ENCODE data around the gene EVX1. TPM values are rescaled to one million over a fixed set of nuclear protein-coding genes. Genes with fewer than 3 reads are reported as not detected.

The EVX1 gene
- total and polyA plus RNA-seq, 2 experiments from 2014 or later, result not detected

- peaks cover 13% of the 10 kb centered on the region; the same call in 1 of the 2 replicates for H3F3A ChIP-seq (ENCODE audit: insufficient read depth)
- H3K79me2 ChIP-seq (ENCODE audit: insufficient read depth), result no peaks in the 10 kb centered on the region
- peak overlapping the region; percentile 66 for H3K4me3 ChIP-seq
- in situ Hi-C loops (cut with MboI), result no loop called here
- peak overlapping the region; percentile 88 for H3K4me2 ChIP-seq (ENCODE audit: unreplicated experiment)
- peak overlapping the region; percentile 28 for H3K9ac ChIP-seq
- H4K20me1 ChIP-seq (ENCODE audit: insufficient read depth), result no peaks in the 10 kb centered on the region
- H3K9me3 ChIP-seq (ENCODE audit: low read depth), result no peaks in the 10 kb centered on the region
- peak; percentile 59 for DNase-seq
- TF ChIP-seq EZH2 (IDR thresholded peaks at IDR 0.05; ENCODE audit: insufficient read depth, poor library complexity, severe bottlenecking) (no peak), EZH2phosphoT487 (IDR thresholded peaks at IDR 0.05; ENCODE audit: insufficient read depth, low read depth) (no peak)
- H3K27ac ChIP-seq, result no peak overlapping the region
- no peaks in the 10 kb centered on the region for H3K9me2 ChIP-seq (ENCODE audit: insufficient read depth)
- WGBS, 2 experiments (ENCODE audit: low coverage in 1 of 2, low lambda C conversion rate in 2 of 2, missing lambda C conversion rate in 2 of 2), result 17 to 19% methylated on average over 62 to 64 of the region's 66 CpGs
- H3K36me3 ChIP-seq (ENCODE audit: low read depth), result no peaks in the 10 kb centered on the region
- peaks cover 10% of the 10 kb centered on the region for H3K27me3 ChIP-seq (replicated peaks; ENCODE audit: insufficient read depth)
- peak overlapping the region; percentile 79 for H2AFZ ChIP-seq
- peaks cover 8% of the 10 kb centered on the region; the same call in 1 of the 2 replicates for H3K4me1 ChIP-seq (ENCODE audit: insufficient read depth)
These were observed 7.0 kb upstream of the EVX1 start for GRCh38 chr7:27235387-27236311.

GRCh38 chr7:27237735-27238334, 4.8 kb upstream of the EVX1 start:
- H3K27me3 ChIP-seq (replicated peaks; ENCODE audit: insufficient read depth), result peaks cover 32% of the 10 kb centered on the region
- H3K36me3 ChIP-seq (ENCODE audit: low read depth), result no peaks in the 10 kb centered on the region
- H4K20me1 ChIP-seq (ENCODE audit: insufficient read depth), result no peaks in the 10 kb centered on the region
- H2AFZ ChIP-seq, result no peak overlapping the region
- H3K9me2 ChIP-seq (ENCODE audit: insufficient read depth), result no peaks in the 10 kb centered on the region
- no peaks in the 10 kb centered on the region for H3K79me2 ChIP-seq (ENCODE audit: insufficient read depth)
- H3K9ac ChIP-seq, result no peak overlapping the region
- TF ChIP-seq EZH2 (IDR thresholded peaks at IDR 0.05; ENCODE audit: insufficient read depth, poor library complexity, severe bottlenecking) (no peak), EZH2phosphoT487 (IDR thresholded peaks at IDR 0.05; ENCODE audit: insufficient read depth, low read depth) (no peak)
- WGBS, 2 experiments (ENCODE audit: low coverage in 1 of 2, low lambda C conversion rate in 2 of 2, missing lambda C conversion rate in 2 of 2), result 42 to 45% methylated on average over 1 of the region's 1 CpG
- no peak overlapping the region for H3K27ac ChIP-seq
- peaks cover 13% of the 10 kb centered on the region; the same call in 1 of the 2 replicates for H3F3A ChIP-seq (ENCODE audit: insufficient read depth)
- peak; percentile 87 for DNase-seq
- in situ Hi-C loops (cut with MboI), result no loop called here
- no peaks in the 10 kb centered on the region for H3K9me3 ChIP-seq (ENCODE audit: low read depth)
- H3K4me2 ChIP-seq (ENCODE audit: unreplicated experiment), result no peak overlapping the region
- no peak overlapping the region for H3K4me3 ChIP-seq
- peaks cover 9% of the 10 kb centered on the region; the same call in 1 of the 2 replicates for H3K4me1 ChIP-seq (ENCODE audit: insufficient read depth)

DNA sequence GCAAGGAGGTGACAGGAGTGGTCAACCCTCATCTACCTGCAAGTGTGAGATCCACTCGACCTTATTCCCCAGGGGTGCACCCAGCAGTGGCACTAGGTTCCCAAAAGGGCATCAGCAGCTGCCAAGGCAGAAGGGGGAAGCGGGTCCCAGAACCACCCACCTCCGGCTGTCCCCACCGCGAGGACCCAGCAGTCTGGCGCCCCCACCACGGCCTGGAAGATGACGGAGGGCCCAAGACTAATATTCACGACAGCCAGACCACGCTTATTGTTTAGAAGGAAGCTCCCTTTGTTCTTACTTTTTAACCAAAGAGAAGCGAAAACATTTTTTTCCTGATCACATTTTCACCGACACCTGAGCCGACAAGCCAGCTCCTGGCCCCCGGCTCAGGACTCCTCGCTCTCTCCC, 3.6 kb upstream of the EVX1 start:
- H3K79me2 ChIP-seq (ENCODE audit: insufficient read depth), result no peaks in the 10 kb centered on the region
- no peak overlapping the region for H2AFZ ChIP-seq
- 89 to 90% methylated on average over 15 of the region's 15 CpGs for WGBS, 2 experiments (ENCODE audit: low coverage in 1 of 2, low lambda C conversion rate in 2 of 2, missing lambda C conversion rate in 2 of 2)
- TF ChIP-seq EZH2phosphoT487 (IDR thresholded peaks at IDR 0.05; ENCODE audit: insufficient read depth, low read depth) (no peak), EZH2 (IDR thresholded peaks at IDR 0.05; ENCODE audit: insufficient read depth, poor library complexity, severe bottlenecking) (no peak)
- H3F3A ChIP-seq (ENCODE audit: insufficient read depth), result peaks cover 13% of the 10 kb centered on the region; the same call in 1 of the 2 replicates
- H3K36me3 ChIP-seq (ENCODE audit: low read depth), result no peaks in the 10 kb centered on the region
- H4K20me1 ChIP-seq (ENCODE audit: insufficient read depth), result no peaks in the 10 kb centered on the region
- H3K9ac ChIP-seq, result no peak overlapping the region
- no peaks in the 10 kb centered on the region for H3K9me2 ChIP-seq (ENCODE audit: insufficient read depth)
- DNase-seq, result no peak
- no peak overlapping the region for H3K27ac ChIP-seq
- in situ Hi-C loops (cut with MboI), result no loop called here
- no peak overlapping the region for H3K4me3 ChIP-seq
- H3K4me1 ChIP-seq (ENCODE audit: insufficient read depth), result peaks cover 13% of the 10 kb centered on the region; the same call in 1 of the 2 replicates
- no peaks in the 10 kb centered on the region for H3K9me3 ChIP-seq (ENCODE audit: low read depth)
- peaks cover 43% of the 10 kb centered on the region for H3K27me3 ChIP-seq (replicated peaks; ENCODE audit: insufficient read depth)
- no peak overlapping the region for H3K4me2 ChIP-seq (ENCODE audit: unreplicated experiment)

DNA sequence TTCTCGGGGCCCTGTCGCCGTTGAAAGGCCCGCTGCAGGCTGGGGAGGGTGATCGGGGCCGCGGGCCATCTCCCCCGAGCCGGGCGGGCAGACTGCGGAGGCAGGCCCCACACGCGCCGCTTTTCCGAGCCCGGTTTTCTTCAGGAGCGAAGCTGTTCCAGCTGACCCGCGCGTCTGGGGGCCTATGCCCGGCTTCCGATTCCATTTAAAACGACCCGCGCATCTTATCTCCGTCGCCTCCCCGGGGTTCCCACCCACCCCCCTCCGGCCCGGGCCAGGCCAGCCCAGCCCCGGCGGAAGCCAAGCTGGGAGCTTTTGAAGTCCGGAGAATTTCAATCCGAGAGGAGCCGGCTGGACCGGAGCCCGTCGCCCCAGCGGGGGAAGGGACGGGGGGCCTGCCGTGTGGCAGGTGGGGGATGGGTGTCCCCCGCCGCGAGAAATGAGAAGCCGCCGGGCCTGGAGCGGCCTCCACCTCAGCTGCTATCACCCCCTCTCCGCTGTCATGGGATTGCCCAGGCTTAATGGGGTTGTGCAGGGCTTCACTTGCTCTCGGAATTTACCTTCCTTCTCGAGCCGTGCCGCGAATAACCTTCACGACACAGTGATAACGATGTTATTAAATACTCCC, 3.1 kb upstream of the EVX1 start:
- in situ Hi-C loops (cut with MboI), result no loop called here
- H3K9ac ChIP-seq, result no peak overlapping the region
- no peaks in the 10 kb centered on the region for H4K20me1 ChIP-seq (ENCODE audit: insufficient read depth)
- H3K27me3 ChIP-seq (replicated peaks; ENCODE audit: insufficient read depth), result peaks cover 48% of the 10 kb centered on the region
- no peaks in the 10 kb centered on the region for H3K79me2 ChIP-seq (ENCODE audit: insufficient read depth)
- no peak overlapping the region for H2AFZ ChIP-seq
- H3K9me2 ChIP-seq (ENCODE audit: insufficient read depth), result no peaks in the 10 kb centered on the region
- H3K4me3 ChIP-seq, result no peak overlapping the region
- 50 to 57% methylated on average over 41 to 55 of the region's 55 CpGs for WGBS, 2 experiments (ENCODE audit: low coverage in 1 of 2, low lambda C conversion rate in 2 of 2, missing lambda C conversion rate in 2 of 2)
- no peak overlapping the region for H3K27ac ChIP-seq
- H3K4me2 ChIP-seq (ENCODE audit: unreplicated experiment), result no peak overlapping the region
- no peaks in the 10 kb centered on the region for H3K9me3 ChIP-seq (ENCODE audit: low read depth)
- peaks cover 13% of the 10 kb centered on the region; the same call in 1 of the 2 replicates for H3K4me1 ChIP-seq (ENCODE audit: insufficient read depth)
- no peaks in the 10 kb centered on the region for H3K36me3 ChIP-seq (ENCODE audit: low read depth)
- TF ChIP-seq EZH2phosphoT487 (IDR thresholded peaks at IDR 0.05; ENCODE audit: insufficient read depth, low read depth) (no peak), EZH2 (IDR thresholded peaks at IDR 0.05; ENCODE audit: insufficient read depth, poor library complexity, severe bottlenecking) (no peak)
- H3F3A ChIP-seq (ENCODE audit: insufficient read depth), result peaks cover 13% of the 10 kb centered on the region; the same call in 1 of the 2 replicates
- DNase-seq, result no peak

Data from GM23248 (cell line).